ENCODE results near the gene TLX3. TPM values are rescaled to one million over a fixed set of nuclear protein-coding genes. Genes with fewer than 3 reads are reported as not detected.

Gene TLX3
- total RNA-seq, 1 donor from 2014 or later: not detected

- Histone ChIP-seq H3K27me3 (peaks cover 53% of the 10 kb centered on the region), H3K4me3 (peak overlapping the region; percentile 43), H3K9me3 (no peaks in the 10 kb centered on the region), H3K36me3 (no peaks in the 10 kb centered on the region), H3K27ac (no peak overlapping the region), H3K4me1 (peaks cover 8% of the 10 kb centered on the region)
- DNase-seq (no peak), ATAC-seq (peak; percentile 66)
- TF ChIP-seq, protein P1, sequence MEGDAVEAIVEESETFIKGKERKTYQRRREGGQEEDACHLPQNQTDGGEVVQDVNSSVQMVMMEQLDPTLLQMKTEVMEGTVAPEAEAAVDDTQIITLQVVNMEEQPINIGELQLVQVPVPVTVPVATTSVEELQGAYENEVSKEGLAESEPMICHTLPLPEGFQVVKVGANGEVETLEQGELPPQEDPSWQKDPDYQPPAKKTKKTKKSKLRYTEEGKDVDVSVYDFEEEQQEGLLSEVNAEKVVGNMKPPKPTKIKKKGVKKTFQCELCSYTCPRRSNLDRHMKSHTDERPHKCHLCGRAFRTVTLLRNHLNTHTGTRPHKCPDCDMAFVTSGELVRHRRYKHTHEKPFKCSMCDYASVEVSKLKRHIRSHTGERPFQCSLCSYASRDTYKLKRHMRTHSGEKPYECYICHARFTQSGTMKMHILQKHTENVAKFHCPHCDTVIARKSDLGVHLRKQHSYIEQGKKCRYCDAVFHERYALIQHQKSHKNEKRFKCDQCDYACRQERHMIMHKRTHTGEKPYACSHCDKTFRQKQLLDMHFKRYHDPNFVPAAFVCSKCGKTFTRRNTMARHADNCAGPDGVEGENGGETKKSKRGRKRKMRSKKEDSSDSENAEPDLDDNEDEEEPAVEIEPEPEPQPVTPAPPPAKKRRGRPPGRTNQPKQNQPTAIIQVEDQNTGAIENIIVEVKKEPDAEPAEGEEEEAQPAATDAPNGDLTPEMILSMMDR (IDR thresholded peaks at IDR 0.05): peak; percentile 56
- intact Hi-C loops (cut with DNase I): no loop called here
Measured at GRCh38 chr5:171336521-171337209, 27.6 kb downstream of the TLX3 start.

- H3K27me3 ChIP-seq: peaks cover 50% of the 10 kb centered on the region
- intact Hi-C loops (cut with DNase I): no loop called here
Measured at GRCh38 chr5:171337210-171337569, 28.1 kb downstream of the TLX3 start.

DNA sequence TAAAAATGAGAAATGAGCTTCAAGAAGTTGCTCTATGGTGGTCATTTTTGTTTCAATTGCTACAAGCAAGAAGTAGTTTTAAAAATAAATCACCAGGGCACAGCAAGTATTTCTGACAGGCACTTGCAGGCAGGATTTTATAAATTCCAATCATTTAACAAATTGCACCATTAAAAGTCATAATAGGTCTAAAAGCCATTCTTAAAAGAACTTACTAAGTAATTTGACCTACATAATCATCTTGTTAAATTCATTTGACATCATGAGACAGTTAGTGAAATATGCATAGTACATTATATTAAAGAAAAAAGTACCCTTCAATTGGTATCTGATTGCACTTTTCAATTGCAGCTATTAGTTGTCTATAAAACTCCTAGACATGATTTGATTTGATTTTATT, 31.0 kb downstream of the TLX3 start:
- H3K9me3 ChIP-seq: no peaks in the 10 kb centered on the region
- DNase-seq (no peak), ATAC-seq (no peak)
- peaks cover 8% of the 10 kb centered on the region for H3K4me1 ChIP-seq
- no peak overlapping the region for H3K27ac ChIP-seq
- intact Hi-C loops (cut with DNase I): no loop called here
- peaks cover 31% of the 10 kb centered on the region for H3K27me3 ChIP-seq
- H3K4me3 ChIP-seq: no peak overlapping the region
- TF ChIP-seq, protein P1 (IDR thresholded peaks at IDR 0.05): no peak
- H3K36me3 ChIP-seq: no peaks in the 10 kb centered on the region

More at GRCh38 chr5:171337210-171337569, 28.1 kb downstream of the TLX3 start:
- Histone ChIP-seq H3K4me3 (peak overlapping the region; percentile 43), H3K9me3 (no peaks in the 10 kb centered on the region), H3K36me3 (no peaks in the 10 kb centered on the region), H3K27ac (no peak overlapping the region), H3K4me1 (peaks cover 8% of the 10 kb centered on the region)
- TF ChIP-seq, protein P1 (IDR thresholded peaks at IDR 0.05): no peak
- no peak for ATAC-seq
- DNase-seq: no peak

- H3K4me3 ChIP-seq: no peak overlapping the region
- no peak for ATAC-seq
- H3K4me1 ChIP-seq: peaks cover 8% of the 10 kb centered on the region
- H3K9me3 ChIP-seq: no peaks in the 10 kb centered on the region
- H3K27ac ChIP-seq: no peak overlapping the region
- H3K36me3 ChIP-seq: no peaks in the 10 kb centered on the region
- H3K27me3 ChIP-seq: peaks cover 29% of the 10 kb centered on the region
- TF ChIP-seq, protein P1 (IDR thresholded peaks at IDR 0.05): no peak
- intact Hi-C loops (cut with DNase I): no loop called here
- DNase-seq: no peak
Measured at GRCh38 chr5:171340491-171340890, 31.4 kb downstream of the TLX3 start.

DNA sequence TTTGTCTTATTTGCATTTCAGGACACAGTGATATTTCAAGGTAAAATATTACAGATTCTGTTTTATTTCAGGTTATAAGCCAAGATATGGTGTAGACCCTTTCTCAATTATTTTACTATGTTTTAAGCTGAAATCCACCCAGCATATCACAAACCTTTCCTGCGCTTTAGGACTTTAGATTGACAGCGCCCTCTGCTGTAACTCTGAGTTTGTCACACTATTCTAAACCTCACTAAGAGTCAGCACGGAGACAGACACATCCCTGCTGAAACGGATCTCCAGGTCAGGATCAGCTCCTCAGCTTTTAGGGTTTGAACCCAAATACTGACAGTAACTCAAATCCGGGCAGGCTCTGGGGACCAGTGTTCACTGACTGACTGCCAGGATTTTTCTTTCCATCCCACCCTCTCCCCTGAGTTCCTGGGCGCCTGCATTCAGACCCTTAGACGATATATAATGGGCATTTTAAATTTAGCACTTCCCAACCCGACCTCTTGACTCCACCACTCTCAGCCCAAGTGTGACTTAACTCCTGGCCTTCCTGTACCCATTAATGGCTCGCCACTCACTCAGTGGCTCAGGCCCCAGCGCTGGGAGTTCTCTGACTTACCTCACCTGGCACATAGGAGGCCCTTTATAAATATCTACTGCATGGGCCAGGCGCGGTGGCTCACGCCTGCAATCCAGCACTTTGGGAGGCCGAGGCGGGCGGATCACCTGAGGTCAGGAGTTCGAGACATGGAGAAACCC, 33.5 kb downstream of the TLX3 start:
- no peak for DNase-seq

More for the DNA sequence above, 33.5 kb downstream of the TLX3 start:
- intact Hi-C loops (cut with DNase I): no loop called here
- Histone ChIP-seq H3K9me3 (no peaks in the 10 kb centered on the region), H3K27ac (no peak overlapping the region), H3K4me1 (no peaks in the 10 kb centered on the region), H3K4me3 (no peak overlapping the region), H3K27me3 (peaks cover 11% of the 10 kb centered on the region), H3K36me3 (no peaks in the 10 kb centered on the region)
- TF ChIP-seq, protein P1 (IDR thresholded peaks at IDR 0.05): peak; percentile 61
- peak; percentile 72 for ATAC-seq
